Vagina (tissue), 2 donors: ENCODE measurements around the gene NKIRAS1.

Source experiments
- POLR2A ChIP-seq, 2 donors: fragments of 450-650 bp; IDR thresholded peaks; one replicate each; pipeline ENCODE4 v1.6.1; 2017; ENCODE audit warnings: antibody characterized with exemption in 2 of 2, mild to moderate bottlenecking in 2 of 2, moderate library complexity in 2 of 2
- TF ChIP-seq, protein P1 (sequence below), 3 experiments: fragments of 450-650 bp in 2 of 3; fragments of 200-600 bp in 1 of 3; sonication (generic) in 1 of 3; IDR thresholded peaks; one replicate each; pipeline ENCODE4 v1.5.1; 2017 to 2019; ENCODE audit warnings: antibody characterized with exemption in 3 of 3, mild to moderate bottlenecking in 2 of 3, moderate library complexity in 2 of 3

DNA sequence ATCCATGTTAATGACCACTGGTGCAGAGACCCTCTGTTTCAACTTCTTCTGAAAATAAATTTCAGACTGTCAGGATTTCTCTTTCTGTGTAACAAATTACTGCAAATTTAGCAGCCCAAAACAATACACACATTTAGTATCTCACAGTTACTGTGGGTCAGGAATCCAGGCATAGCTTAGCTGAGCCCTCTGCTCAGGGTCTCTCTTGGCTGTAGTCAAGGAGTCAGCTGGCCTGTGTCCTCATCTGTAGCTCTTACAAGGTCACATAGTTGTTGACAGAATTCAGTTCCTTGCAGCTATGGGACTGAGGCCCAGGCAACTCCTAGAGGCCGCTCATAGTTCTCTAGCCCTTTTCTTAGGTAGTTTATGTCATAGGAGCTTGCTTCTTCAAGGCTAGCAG lies 51.9 kb downstream of the NKIRAS1 start:
- no peak for TF ChIP-seq POLR2A (IDR thresholded peaks at IDR 0.05)
- TF ChIP-seq, protein P1, sequence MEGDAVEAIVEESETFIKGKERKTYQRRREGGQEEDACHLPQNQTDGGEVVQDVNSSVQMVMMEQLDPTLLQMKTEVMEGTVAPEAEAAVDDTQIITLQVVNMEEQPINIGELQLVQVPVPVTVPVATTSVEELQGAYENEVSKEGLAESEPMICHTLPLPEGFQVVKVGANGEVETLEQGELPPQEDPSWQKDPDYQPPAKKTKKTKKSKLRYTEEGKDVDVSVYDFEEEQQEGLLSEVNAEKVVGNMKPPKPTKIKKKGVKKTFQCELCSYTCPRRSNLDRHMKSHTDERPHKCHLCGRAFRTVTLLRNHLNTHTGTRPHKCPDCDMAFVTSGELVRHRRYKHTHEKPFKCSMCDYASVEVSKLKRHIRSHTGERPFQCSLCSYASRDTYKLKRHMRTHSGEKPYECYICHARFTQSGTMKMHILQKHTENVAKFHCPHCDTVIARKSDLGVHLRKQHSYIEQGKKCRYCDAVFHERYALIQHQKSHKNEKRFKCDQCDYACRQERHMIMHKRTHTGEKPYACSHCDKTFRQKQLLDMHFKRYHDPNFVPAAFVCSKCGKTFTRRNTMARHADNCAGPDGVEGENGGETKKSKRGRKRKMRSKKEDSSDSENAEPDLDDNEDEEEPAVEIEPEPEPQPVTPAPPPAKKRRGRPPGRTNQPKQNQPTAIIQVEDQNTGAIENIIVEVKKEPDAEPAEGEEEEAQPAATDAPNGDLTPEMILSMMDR (IDR thresholded peaks at IDR 0.05), result no peak
